ENCODE results near the gene LRRC61.

LRRC61 gene

DNA sequence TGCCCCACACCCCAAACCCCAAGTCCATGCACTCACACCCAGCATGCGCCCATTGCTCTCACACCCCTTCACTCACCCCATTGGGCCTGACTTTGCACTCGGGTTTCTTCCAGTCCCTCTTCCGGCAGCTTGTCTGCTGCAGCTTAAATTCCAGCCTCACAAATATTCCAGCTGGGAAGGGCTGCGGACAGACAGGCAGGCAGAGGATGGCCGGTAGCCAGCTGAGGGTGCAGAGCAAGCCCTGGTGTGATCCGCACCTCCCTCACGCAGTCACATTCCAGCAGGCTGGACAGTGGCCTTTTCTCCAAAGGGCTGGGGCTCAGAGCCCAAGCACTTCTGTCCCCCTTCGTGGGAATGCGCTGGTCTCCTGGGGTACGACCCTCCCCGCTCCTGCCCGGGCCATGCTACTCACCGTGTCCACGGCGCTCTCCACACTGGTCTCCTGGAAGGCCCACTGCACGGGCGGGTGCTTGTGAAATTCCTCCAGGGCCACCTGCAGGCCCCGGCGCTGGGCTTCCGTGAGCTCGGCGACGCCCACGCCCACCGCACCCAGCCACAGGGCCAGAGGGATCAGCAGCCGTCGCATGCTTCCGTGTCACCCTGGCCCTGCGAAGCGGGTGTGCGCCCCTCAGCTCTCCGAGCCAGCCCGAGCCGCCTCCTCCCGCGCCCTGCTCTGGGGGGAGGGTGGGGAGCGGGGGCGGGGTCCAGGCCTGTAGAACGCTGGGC, 17.0 kb downstream of the LRRC61 start:
- TF ChIP-seq CTCF (IDR thresholded peaks at IDR 0.05; ENCODE audit: insufficient read depth, low read depth, low read length, missing control alignments) = no peak
- no peak overlapping the region for H3K4me3 ChIP-seq (ENCODE audit: low read length)
- no peak for DNase-seq (ENCODE audit: low read depth)

GRCh38 chr7:150340875-150341262, 17.7 kb downstream of the LRRC61 start:
- DNase-seq (ENCODE audit: low read depth) = no peak
- no peak overlapping the region for H3K4me3 ChIP-seq (ENCODE audit: low read length)
- TF ChIP-seq CTCF (IDR thresholded peaks at IDR 0.05; ENCODE audit: insufficient read depth, low read depth, low read length, missing control alignments) = no peak

DNA sequence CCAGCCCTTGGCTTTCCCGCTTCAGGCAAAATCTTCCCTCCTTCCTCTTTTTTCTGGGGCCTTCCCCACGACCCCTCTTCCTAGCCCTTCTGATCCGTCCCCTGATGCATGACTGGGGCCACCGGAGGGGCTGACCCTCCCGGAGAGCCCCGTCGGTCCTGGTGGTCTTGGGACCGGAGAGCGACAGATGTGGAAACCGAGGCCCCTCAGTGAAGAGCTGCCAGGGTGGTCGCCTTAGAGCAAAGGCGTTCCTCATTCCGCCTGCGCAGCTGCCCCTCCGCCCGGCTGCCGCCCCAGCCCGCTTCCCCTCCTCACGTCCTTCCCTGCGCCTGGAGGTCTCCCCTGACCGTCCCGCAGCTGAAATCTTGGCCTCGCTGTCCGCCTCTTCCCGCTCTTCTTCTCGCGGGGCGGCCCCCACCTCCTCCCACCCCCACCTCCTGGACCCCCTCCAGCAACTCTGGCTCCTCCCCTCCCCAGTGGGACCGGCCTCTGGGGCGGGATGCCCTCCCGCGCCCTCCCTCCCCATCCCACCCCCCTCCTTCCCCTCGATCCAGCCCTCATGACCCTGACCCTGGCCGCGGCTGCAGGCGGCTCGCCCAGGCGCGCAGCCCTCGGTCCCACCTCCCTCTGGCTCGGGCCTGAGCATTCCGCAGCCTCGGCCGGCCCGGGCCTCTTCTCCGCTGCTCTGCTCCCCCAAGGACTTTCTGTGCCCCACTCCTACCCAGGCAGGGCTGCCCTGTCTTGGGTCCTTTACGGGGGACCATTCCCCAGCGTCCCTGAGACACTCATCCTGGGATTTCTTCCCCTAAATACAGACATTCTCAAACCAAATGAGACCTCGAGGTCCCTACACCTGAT, 18.3 kb downstream of the LRRC61 start, which contains the start of gene RARRES2:
TSS of gene RARRES2 (minus strand) at position 367 of the 858 bp plus-strand sequence. CDS start 1,020 bp downstream, outside the sequence.
- TF ChIP-seq CTCF (IDR thresholded peaks at IDR 0.05; ENCODE audit: insufficient read depth, low read depth, low read length, missing control alignments) = no peak
- H3K4me3 ChIP-seq (ENCODE audit: low read length) = no peak within 1 kb of the TSS
- DNase-seq (ENCODE audit: low read depth) = no peak

- H3K4me3 ChIP-seq (ENCODE audit: low read length) = no peak overlapping the region
- no peak for TF ChIP-seq CTCF (IDR thresholded peaks at IDR 0.05; ENCODE audit: insufficient read depth, low read depth, low read length, missing control alignments)
- no peak for DNase-seq (ENCODE audit: low read depth)
Observed at GRCh38 chr7:150342121-150342408, 18.9 kb downstream of the LRRC61 start.

- DNase-seq (ENCODE audit: low read depth) = no peak
- TF ChIP-seq CTCF (IDR thresholded peaks at IDR 0.05; ENCODE audit: insufficient read depth, low read depth, low read length, missing control alignments) = no peak
- no peak overlapping the region for H3K4me3 ChIP-seq (ENCODE audit: low read length)
Observed at GRCh38 chr7:150343225-150343624, 20.1 kb downstream of the LRRC61 start.

DNA sequence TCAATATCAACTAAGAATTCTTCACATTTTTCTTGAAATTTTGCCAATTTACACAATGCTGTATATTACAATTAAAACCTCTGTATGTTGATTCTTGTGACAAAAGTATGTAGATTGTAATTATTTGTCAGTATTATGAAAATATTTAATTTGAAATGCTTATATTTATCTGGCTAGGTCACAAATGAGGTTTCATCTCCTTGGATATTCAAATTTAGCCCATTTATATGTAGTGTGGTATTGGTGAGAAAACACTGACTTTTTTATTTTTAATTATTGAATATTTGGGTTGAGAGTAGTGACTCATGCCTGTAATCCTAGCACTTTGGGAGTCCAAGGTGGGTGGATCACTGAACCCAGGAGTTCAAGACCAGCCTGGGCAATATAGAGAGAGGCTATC, 21.1 kb downstream of the LRRC61 start:
- no peak for TF ChIP-seq CTCF (IDR thresholded peaks at IDR 0.05; ENCODE audit: insufficient read depth, low read depth, low read length, missing control alignments)
- no peak for DNase-seq (ENCODE audit: low read depth)
- H3K4me3 ChIP-seq (ENCODE audit: low read length) = no peak overlapping the region

All from epithelial cell of esophagus (primary cell).